Muscle of arm (tissue), 12 donors: ENCODE measurements around the gene LAX1. TPM values are rescaled to one million over a fixed set of nuclear protein-coding genes. Genes with fewer than 3 reads are reported as not detected.
A peak's percentile ranks its signal among the peaks of the same experiment; 100 is the strongest.
"Not testable (repeated sequence)": the region's sequence is repeated elsewhere in the genome, so short reads cannot be mapped to it uniquely, and the experiment has no call there.

Experiments
- DNase-seq: peaks from one replicate; pipeline ENCODE4 v3.0.0-alpha.2; 2013
- polyA plus RNA-seq, 12 donors: library from polyadenylated mRNA; unstranded; fragments of 120-200 nt; gene quantifications; one replicate each; pipeline ENCODE4 v1.2.1, GENCODE V29; 2013; ENCODE audit not compliant: insufficient read length in 12 of 12

Gene LAX1
- polyA plus RNA-seq, 12 donors, result 0.07 to 0.79 (median 0.24) TPM; not detected in 3

DNA sequence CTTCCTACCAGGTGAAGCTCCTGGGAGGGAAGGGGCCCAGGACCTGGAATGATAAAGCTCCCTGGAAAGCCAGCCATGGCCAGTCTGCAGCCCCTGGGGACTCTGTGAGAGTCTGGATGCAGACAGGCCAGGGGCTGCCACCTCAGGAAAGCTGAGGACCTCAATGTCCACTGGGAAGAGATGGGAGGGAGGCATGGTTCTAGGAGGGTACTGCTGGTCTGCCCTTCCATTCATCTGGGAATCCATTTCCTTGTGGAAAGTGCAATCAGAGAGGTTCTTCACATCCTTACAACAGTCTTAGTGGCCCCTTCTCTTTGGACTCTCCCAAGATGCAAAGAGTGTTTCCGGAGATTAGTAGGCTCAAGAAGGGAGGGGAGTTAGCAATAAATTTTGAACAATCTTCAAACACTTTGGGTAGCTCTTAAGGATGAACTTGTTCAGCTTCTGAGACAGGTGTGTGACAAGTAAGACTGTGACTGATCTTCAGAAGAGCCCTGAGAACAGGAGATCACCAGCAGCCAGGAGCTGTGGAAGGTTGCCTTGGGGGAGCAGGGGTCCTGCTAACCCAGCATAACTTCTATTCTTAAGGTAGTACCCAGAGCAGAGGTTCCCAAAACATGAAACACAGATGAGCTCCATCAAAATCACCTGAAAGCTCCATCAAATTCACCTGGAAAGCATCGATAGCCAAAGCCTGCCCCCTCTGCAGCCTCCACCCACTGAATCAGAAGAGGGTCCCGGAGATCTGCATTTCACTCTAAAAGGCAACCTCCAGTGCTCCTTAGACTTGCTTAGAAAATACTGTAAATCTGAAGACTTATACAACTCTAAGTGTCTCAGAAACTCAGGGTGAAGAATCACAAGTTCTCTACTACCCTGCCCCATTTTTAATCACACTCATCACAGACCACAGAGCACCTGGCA, 616 bp upstream of the LAX1 start:
- no peak for DNase-seq

DNA sequence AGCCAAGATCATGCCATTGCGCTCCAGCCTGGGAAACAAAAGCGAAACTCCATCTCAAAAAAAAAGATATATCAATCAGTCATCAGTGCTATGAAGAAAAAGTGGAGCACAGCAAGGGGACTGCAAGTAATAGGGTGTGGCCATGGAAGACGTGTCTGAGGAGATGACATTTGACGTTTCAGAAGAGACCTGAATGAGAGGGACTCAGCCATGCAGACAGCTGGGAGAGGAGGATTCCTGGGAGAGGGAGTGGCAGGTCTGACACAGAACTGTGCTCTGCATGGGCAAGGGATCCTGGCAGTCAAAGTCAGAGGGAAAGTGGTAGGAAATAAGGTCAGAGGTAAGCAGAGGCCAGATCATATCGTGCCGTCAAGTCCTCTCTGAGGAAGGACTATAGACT, 3.3 kb downstream of the LAX1 start:
- no peak for DNase-seq

DNA sequence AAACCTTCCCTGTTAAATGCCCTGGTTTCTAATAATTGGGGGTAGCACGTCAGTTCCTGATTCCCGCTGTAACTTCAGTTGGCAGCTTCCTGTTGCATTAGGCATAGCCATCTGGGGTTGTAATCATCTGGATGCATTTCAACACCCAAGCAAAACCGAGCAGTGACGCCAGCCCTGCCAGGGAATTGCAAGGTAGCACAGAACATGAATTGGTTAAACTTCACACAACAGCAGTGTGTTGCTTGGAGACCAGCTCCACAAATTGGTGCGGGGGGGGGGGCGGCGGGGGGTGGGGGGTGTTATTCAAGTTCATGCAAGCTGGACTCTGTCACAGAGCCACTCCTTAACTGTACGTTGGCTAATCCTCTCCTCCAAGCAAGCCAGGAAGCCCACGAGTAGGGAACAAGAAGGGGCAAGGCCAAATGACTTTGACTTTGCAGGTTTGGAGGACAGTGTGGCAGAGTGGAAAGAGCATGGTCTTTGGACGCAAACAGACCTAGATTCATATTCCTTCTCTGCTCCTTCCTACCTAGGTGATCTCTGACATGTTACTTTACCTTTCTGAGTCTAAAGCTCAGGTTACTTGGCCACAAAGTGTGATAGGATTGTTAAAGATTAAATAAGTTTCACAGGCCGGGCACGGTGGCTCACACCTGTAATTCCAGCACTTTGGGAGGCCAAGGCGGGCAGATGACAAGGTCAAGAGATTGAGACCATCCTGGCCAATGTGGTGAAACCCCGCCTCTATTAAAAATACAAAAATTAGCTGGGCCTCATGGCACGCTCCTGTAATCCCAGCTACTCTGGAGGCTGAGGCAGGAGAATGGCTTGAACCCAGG, 4.7 kb downstream of the LAX1 start:
- peak; percentile 55 for DNase-seq

DNA sequence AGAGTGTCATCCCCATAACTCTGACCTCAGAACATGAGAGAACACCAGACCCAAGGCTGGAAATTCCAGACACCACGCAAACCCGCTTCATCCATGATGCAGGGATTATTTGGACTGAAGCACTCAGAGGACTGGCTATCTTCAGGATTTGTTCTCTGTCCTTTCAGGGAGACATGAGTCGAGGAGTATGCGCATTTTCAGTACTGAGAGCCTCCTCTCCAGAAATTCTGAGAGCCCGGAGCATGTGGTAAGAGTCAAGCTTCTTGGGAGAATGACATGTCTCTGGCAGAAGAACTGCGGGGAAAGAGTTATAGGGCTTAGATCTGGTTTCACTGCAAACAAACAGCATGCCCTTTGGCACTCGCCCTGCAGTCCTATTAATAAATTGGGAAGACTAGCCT, 6.9 kb downstream of the LAX1 start:
- DNase-seq, result no peak

DNA sequence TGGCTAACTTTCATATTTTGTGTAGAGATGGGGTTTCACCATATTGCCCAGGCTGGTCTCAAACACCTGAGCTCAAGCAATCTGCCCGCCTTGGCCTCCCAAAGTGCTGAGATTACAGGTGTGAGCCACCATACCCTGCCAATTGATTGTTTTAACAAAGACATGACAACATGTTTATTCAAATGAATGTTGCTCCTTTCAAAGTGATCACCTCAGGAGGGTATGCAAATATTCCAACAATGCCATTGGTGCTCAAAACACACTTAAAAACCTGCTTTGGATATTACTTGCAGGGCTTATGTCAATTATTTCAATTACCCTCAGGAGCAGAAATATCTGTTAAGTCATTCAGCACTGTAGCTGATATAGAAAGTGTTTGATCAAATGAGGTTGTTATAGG, 7.9 kb downstream of the LAX1 start:
- no peak for DNase-seq

DNA sequence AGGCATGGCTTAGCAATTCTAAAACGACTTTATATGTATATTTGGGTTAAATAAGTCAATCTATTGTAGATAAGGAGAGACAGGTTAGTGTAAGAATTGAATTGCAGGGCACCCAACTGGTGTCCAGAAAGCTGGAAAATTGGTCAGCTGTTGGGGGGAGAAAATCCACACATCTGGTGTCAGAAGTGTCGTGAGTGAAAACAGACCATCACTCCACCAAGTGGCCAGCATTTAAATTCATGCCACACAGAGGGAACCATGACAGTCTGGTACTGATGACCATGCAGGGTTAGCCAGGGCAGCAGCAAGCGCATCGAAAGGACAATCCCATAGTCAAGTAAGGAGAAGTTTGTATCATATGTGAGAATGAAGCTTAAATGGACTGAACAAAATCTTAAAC, 11.7 kb downstream of the LAX1 start:
- no peak for DNase-seq

DNA sequence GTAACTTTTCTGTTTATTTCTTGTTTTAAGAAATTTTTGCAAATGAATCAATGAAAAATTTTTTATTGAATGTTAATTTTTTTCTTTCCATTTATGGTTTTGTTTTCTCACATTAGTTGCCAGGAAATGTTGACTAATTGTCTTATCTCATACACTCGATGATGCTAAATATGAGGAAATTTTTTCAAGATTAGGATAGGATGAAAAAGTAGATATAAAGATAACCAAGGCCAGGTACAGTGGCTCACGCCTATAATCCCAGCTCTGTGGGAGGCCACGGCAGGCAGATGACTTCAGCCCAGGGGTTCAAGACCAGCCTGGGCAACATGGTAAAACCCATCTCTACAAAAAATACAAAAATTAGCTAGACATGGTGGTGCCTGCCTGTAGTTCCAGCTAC, 12.6 kb downstream of the LAX1 start:
- DNase-seq, result no peak

DNA sequence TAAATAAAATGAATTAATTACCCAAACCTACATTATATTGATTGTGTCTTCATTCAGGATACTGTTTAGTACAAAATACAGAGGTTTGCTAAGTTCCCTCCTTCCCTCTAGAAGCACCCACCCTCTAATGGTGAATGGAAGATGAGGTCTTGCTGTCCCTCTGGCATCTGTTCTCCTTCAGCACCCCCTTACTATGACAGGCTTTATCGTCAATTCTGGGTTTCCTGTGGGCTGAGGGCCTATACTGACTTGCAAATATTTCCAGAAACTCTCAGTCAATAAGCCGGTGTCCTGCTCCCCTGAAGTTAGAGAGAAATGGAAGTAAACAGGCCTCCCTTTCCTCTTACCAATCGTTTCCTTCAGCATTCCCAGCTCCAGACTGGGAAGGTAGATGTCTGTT, 13.2 kb downstream of the LAX1 start:
- no peak for DNase-seq

DNA sequence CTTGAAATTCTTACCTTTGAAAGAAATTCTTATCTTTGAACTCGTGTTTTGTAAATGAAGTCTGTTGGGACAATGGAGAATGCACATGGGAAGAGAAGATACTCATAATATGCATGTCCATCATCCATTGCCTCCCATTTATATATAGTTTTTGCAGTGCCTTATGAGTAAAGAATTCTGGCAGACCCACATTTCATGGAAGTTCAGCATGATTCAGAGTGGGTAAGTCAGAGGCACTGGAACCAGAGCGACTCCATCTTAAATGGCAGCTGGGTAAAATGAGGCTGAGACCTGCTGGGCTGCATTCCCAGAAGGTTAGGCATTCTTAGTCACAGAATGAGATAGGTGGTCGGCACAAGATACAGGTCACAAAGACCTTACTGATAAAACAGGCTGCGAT, 13.8 kb downstream of the LAX1 start:
- no peak for DNase-seq

DNA sequence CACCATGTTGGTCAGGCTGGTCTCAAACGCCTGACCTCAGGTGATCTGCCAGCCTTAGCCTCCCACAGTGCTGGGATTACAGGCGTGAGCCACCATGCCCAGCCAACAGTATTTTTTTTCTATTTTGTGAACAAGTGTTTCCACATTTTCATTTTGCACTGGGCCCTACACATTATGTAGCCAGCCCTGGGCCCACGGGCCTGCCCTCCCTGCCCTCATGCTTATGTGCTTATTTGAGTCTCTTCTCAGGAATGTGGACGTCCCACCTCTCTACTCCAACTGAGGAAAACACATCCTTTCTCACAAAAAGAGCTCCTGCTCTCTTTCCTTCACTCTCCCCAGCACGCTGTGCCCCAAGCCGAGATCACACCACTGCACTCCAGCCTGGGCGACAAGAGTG, 17.0 kb downstream of the LAX1 start:
- no peak for DNase-seq

DNA sequence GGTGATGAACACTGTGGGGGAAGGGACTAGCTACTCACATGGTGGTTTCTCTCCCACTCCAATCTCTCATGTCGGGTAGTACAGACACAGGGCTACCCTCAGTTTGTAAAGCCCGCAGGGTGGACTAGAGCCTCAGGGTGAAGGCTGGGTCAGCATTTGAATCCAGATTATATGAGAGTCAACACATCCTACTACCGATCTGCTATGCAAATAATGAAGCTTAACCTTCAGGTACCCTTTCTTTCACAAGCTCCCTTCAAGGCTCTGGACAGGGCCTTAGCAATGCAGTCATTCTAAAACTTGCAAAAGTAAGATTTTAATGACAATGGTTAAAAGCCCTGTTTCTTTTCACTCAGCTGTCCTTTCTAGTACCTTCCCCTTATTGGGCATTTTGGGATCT, 25.0 kb downstream of the LAX1 start:
- no peak for DNase-seq

DNA sequence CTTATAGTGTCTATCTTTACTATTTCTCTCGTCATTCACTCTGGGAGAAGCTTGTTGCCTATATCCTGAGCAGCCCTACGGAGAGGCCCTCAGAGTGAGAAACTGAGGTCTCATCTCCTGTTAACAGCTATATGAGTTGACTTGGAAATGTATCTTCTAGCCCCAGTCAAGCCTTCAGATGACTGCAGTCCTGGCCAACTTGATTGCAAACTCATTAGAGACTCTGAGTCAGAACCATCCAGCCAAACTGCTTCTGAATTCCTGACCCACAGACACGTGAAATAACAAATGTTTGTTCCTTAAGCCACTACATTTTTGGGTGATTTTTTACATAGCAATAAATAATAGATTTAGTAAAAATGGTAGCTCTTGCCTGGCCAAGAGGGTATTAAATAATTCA, 26.5 kb downstream of the LAX1 start:
- DNase-seq, result no peak

DNA sequence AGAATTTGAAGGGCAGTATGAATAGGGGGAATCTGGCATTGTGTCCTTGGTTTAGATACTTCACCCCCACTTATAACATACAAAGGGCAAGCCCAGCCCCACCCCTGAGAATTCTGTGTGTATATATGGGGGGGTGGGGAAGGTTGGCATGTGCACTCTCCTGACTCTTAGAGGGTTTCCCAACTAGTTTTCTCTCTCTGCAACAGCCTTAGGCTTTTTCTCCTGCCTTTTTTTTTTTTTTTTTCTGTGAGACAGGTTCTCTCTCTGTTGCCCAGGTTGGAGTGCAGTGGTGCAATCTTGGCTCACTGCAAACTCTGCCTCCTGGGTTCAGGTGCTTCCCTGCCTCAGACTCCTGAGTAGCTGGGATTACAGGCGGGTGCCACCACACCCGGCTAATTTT, 27.5 kb downstream of the LAX1 start:
- DNase-seq, result no peak

DNA sequence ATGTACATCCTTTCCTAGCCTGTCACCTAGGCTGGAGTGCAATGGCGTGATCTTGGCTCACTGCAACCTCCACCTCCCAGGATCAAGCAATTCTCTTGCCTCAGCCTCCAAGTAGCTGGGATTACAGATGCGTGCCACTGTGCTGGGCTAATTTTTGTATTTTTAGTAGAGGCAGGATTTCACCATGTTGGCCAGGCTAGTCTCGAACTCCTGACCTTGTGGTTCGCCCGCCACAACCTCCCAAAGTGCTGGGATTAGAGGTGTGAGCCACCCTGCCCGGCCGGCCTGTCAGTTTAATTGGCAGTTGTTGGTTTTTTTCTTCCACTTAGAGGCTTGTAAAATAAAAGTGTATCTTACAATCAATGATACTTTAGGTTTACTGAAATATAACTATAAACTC, 28.6 kb downstream of the LAX1 start:
- DNase-seq, result not testable (repeated sequence)

DNA sequence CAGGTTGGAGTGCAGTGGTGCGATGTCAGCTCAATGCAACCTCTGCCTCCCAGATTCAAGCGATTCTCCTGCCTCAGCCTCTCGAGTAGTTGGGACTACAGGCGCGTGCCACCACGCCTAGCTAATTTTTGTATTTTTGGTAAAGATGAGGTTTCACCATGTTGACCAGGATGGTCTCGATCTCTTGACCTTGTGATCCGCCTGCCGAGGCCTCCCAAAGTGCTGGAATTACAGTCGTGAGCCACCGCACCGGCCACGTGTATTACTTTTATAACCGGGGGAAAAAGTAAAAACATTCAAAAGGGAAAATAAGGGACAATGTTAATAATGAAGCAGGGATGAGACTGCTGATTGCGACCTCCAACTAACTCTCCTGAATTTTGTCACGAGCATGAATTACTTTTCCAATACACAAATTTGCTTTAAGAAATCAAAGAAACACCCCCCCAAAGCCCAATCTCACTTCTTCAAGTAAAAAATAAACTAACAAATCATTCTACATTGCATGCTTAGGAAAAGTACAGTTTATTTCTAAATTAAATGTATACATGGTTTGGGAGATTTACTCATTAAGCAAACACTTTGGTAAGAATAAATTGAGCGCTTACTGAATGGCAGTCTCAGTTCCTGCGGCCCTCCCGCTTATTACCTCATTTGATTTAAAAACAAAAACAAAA, 29.9 kb downstream of the LAX1 start:
- DNase-seq, result no peak

DNA sequence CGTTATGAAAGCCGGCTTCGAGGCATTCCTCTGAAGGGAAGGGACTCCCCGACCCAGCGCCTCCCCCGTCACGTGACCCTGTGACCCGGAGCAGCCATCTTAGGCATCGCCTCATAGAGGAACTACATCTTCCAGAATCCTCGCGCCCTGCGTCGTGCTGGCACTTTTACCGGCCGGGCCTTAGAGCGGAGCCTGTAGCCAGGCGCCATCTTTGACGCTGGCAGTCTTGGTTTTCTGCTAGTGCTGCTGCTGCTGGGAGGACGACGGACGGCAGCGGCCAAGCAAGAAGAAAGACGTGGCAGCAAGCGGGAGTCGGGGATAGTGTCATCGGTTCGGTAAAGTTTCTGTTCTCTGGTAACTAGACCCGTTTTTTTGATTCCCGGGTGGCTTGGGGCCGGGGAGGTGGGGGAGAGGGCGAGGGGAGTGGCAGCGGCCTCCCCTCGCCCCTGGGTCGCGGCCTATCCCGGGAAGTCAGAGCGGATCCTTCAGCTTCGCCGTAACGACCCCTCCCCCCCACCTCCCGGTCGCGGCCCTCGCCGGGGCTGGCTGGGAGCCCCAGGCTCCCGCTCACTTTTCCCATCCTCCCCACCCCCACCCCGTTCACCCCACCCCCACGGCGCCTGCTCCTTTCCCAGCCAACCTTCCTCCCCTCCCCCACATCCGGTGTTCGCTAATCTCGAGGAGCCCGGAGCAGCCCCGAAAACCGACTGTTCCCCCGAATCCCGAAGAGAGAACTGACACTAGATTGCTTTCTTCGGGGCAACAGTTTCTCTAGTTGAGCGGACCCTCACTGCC, 30.7 kb downstream of the LAX1 start, which contains the start of the genes ZBED6 and ZC3H11A:
ZBED6 (plus strand) TSS at position 183 of the 795 bp plus-strand sequence. CDS start 1,900 bp downstream, outside the sequence.
ZC3H11A (plus strand) TSS at position 183 of the 795 bp plus-strand sequence. CDS start 21,448 bp downstream, outside the sequence.
- peak; percentile 97 for DNase-seq

DNA sequence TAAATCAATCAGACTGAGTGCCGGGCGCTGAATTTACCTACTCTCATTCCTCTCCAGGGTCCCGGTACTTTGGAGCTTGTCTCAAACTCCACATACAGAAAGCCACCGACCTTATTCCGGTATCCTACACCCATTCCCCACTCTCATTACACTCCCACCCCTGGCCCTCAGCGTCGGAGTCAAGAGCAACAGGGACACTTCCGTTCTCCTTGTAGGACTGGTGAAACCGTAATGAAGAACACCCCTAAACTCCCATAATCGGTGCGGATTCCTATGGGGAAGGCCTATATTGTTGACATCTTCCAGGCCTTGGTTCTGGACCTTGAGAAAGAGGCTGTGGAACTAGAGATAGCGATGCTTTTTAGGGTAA, 31.2 kb downstream of the LAX1 start:
- peak; percentile 43 for DNase-seq

DNA sequence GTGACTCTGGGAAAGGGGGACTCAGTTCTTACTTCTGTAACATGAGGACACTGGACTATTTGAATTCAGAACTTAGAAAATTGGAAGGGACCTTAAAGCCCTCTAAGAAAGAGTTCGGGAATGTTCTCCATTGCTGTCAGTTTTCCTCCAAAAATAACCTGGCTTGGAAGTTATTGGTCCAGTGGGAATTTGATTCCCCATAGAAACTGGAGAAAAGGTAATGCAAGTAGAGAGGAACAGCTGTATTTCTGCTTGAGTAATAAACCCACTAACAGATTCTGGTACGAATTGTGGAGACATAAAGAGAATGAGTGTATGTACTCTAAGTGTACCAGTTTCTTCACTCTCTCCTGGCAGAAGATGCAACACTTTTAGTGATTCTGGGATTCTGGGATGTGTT, 32.2 kb downstream of the LAX1 start:
- DNase-seq, result no peak

DNA sequence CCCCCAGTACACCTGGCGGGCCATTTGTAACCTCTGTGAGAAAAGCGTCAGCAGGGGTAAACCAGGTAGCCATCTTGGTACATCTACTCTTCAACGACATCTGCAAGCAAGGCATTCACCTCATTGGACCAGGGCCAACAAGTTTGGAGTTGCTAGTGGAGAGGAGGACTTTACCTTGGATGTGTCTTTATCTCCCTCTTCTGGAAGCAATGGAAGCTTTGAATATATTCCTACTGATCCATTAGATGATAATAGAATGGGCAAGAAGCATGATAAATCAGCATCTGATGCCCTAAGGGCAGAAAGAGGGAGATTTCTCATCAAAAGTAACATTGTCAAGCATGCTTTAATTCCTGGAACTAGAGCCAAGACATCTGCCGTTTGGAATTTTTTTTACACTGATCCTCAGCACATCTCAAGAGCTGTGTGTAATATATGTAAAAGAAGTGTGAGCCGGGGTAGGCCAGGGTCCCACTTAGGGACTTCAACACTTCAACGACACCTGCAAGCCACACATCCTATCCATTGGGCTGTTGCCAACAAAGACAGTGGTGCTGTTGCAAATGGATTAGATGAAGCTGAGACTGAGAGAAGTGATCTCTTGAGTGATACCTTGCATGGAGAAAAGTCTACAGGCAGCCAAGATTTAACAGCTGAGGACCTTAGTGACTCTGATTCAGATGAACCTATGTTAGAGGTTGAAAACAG, 33.1 kb downstream of the LAX1 start:
- peak; percentile 17 for DNase-seq

DNA sequence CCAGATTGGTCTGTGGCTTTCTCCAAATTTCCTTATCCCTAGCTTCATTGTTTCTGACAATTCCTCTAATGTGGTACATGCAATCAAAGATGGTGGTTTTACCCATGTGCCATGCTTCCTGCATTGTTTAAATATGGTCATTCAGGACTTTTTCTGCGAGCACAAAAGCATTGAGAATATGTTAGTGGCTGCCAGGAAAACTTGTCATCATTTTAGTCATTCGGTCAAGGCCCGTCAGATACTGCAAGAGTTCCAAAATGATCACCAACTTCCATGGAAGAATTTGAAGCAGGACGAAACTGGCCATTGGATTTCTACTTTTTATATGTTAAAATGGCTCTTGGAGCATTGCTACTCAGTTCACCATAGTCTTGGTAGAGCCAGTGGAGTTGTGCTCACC, 34.2 kb downstream of the LAX1 start:
- DNase-seq, result no peak

DNA sequence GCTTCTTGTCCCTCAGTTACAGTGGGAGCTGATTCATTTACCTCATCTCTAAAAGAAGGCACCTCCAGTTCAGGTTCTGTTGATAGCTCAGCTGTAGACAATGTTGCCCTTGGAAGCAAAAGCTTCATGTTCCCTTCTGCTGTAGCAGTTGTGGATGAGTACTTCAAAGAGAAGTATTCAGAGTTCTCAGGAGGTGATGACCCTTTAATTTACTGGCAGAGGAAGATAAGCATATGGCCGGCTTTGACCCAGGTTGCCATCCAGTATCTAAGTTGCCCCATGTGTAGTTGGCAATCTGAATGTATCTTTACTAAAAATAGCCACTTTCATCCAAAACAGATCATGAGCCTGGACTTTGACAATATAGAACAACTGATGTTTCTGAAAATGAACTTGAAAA, 35.0 kb downstream of the LAX1 start:
- no peak for DNase-seq
